OCI-LY3 (cell line): ENCODE measurements around the gene REC114.

Experiments
- EZH2phosphoT487 ChIP-seq: fragments of 200-600 bp; shearing (Covaris generic); IDR thresholded peaks from 2 replicates; pipeline ENCODE4 v1.6.1; 2018; ENCODE audit warnings: antibody characterized with exemption, mixed run types, low read depth
- TF ChIP-seq, protein P1 (sequence below): fragments of 200-600, 300-600 bp; sonication (generic); IDR thresholded peaks from 2 replicates; pipeline ENCODE4 v1.5.1; 2014; ENCODE audit warnings: antibody characterized with exemption, low read length, low read depth

DNA sequence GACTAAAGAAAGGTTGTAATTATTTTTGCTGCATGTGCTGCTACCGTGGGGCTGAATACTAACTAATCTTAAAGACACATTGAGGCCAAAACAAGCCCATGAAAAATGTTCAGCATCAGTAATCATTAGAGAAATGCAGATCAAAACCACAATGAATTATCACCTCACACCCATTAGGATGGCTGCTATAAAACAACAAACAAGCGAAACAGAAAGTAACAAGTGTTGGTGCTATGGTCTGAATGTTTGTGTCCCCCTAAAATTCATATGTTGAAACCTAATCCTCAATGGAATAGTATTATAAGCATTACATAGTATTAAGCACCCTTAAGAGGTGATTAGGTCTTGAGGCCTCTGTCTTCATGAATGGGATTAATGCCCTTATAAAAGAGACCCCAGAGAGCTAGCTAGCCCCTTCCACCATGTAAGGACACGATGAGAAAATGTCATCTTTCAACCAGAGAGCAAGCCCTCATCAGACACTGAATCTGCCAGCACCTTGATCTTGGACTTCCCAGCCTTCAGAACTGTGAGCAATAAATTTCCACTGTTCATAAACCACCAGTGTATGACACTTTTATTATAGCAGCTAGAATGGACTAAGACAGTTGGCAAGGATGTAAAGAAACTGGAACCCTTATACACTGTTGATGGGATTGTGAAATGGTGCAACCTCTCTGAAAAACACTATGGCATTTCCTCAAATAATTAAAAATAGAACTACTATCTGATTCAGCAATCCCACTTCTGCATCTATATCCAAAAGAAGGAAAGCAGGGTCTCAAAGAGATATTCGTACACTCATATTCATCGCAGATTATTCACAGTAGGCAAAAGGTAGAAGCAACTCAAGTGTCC, 76.1 kb downstream of the REC114 start:
- TF ChIP-seq, protein P1, sequence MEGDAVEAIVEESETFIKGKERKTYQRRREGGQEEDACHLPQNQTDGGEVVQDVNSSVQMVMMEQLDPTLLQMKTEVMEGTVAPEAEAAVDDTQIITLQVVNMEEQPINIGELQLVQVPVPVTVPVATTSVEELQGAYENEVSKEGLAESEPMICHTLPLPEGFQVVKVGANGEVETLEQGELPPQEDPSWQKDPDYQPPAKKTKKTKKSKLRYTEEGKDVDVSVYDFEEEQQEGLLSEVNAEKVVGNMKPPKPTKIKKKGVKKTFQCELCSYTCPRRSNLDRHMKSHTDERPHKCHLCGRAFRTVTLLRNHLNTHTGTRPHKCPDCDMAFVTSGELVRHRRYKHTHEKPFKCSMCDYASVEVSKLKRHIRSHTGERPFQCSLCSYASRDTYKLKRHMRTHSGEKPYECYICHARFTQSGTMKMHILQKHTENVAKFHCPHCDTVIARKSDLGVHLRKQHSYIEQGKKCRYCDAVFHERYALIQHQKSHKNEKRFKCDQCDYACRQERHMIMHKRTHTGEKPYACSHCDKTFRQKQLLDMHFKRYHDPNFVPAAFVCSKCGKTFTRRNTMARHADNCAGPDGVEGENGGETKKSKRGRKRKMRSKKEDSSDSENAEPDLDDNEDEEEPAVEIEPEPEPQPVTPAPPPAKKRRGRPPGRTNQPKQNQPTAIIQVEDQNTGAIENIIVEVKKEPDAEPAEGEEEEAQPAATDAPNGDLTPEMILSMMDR: no peak
- no peak for TF ChIP-seq EZH2phosphoT487
